Vagina (tissue), 2 donors: ENCODE data around the gene TSPAN14.

Experiments
- POLR2AphosphoS5 ChIP-seq, 2 donors: sonication (generic); formaldehyde crosslinking; IDR thresholded peaks; one replicate each; pipeline ENCODE4 v1.9.0; 2017; ENCODE audit warnings: antibody characterized with exemption in 2 of 2, mild to moderate bottlenecking in 2 of 2, low read depth in 1 of 2; ENCODE audit not compliant: insufficient read depth in 1 of 2
- TF ChIP-seq, protein P1 (sequence below), 3 experiments: fragments of 450-650 bp in 2 of 3; fragments of 200-600 bp in 1 of 3; sonication (generic) in 1 of 3; IDR thresholded peaks; one replicate each; pipeline ENCODE4 v1.5.1; 2017 to 2019; ENCODE audit warnings: antibody characterized with exemption in 3 of 3, mild to moderate bottlenecking in 2 of 3, moderate library complexity in 2 of 3

DNA sequence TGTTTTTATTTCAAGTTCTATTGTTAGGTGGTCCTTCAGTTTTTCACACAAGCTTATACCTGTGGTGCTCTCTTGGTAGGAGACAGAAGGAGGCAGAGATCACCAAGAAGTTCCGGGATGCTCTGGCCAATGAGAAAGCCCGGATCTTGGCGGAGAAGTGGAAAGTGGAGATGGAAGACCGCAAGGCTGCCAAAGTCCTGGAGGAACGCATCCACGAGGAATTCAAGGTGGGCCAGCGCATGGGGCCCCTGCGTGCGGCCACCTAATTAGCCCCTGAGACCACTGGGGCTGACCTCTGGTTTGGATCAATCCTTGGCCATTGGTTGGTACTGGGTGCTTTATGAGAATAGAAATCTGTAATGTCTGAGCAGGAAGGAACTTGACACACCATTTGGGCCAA, 117.2 kb downstream of the TSPAN14 start:
- no peak for TF ChIP-seq POLR2AphosphoS5 (IDR thresholded peaks at IDR 0.05; ENCODE audit: insufficient read depth in 1 of 2, low read depth in 1 of 2)
- TF ChIP-seq, protein P1, sequence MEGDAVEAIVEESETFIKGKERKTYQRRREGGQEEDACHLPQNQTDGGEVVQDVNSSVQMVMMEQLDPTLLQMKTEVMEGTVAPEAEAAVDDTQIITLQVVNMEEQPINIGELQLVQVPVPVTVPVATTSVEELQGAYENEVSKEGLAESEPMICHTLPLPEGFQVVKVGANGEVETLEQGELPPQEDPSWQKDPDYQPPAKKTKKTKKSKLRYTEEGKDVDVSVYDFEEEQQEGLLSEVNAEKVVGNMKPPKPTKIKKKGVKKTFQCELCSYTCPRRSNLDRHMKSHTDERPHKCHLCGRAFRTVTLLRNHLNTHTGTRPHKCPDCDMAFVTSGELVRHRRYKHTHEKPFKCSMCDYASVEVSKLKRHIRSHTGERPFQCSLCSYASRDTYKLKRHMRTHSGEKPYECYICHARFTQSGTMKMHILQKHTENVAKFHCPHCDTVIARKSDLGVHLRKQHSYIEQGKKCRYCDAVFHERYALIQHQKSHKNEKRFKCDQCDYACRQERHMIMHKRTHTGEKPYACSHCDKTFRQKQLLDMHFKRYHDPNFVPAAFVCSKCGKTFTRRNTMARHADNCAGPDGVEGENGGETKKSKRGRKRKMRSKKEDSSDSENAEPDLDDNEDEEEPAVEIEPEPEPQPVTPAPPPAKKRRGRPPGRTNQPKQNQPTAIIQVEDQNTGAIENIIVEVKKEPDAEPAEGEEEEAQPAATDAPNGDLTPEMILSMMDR (IDR thresholded peaks at IDR 0.05) = no peak
